Measurements from ENCODE around the gene ATP13A5. TPM values are rescaled to one million over a fixed set of nuclear protein-coding genes. Genes with fewer than 3 reads are reported as not detected.

Gene ATP13A5
- total RNA-seq, 1 donor from 2014 or later, result not detected

- TF ChIP-seq CTCF (IDR thresholded peaks at IDR 0.05; ENCODE audit: insufficient read depth, low read length, poor library complexity, severe bottlenecking), result no peak
- DNase-seq (ENCODE audit: low read depth), result no peak
- H3K27me3 ChIP-seq (ENCODE audit: control insufficient read depth, insufficient read depth, low read length), result no peaks in the 10 kb centered on the region
- peak overlapping the region; percentile 51 for H3K4me3 ChIP-seq (ENCODE audit: low read depth, low read length)
- H3K36me3 ChIP-seq (ENCODE audit: control insufficient read depth, insufficient read depth, low read length), result no peaks in the 10 kb centered on the region
These were observed 138.1 kb downstream of the ATP13A5 start for GRCh38 chr3:193240436-193240849.

- H3K36me3 ChIP-seq (ENCODE audit: control insufficient read depth, insufficient read depth, low read length), result no peaks in the 10 kb centered on the region
These were observed 141.5 kb downstream of the ATP13A5 start for GRCh38 chr3:193237030-193237429.

GRCh38 chr3:193236599-193236998 is 142.0 kb downstream of the ATP13A5 start:
- Histone ChIP-seq H3K36me3 (ENCODE audit: control insufficient read depth, insufficient read depth, low read length) (no peaks in the 10 kb centered on the region), H3K4me3 (ENCODE audit: low read depth, low read length) (no peak overlapping the region), H3K27me3 (ENCODE audit: control insufficient read depth, insufficient read depth, low read length) (no peaks in the 10 kb centered on the region)
- no peak for TF ChIP-seq CTCF (IDR thresholded peaks at IDR 0.05; ENCODE audit: insufficient read depth, low read length, poor library complexity, severe bottlenecking)
- DNase-seq (ENCODE audit: low read depth), result no peak

More at GRCh38 chr3:193237030-193237429, 141.5 kb downstream of the ATP13A5 start:
- H3K27me3 ChIP-seq (ENCODE audit: control insufficient read depth, insufficient read depth, low read length), result no peaks in the 10 kb centered on the region
- no peak for DNase-seq (ENCODE audit: low read depth)
- H3K4me3 ChIP-seq (ENCODE audit: low read depth, low read length), result no peak overlapping the region
- TF ChIP-seq CTCF (IDR thresholded peaks at IDR 0.05; ENCODE audit: insufficient read depth, low read length, poor library complexity, severe bottlenecking), result no peak

- no peak for TF ChIP-seq CTCF (IDR thresholded peaks at IDR 0.05; ENCODE audit: insufficient read depth, low read length, poor library complexity, severe bottlenecking)
- H3K36me3 ChIP-seq (ENCODE audit: control insufficient read depth, insufficient read depth, low read length), result no peaks in the 10 kb centered on the region
- H3K4me3 ChIP-seq (ENCODE audit: low read depth, low read length), result no peak overlapping the region
- no peaks in the 10 kb centered on the region for H3K27me3 ChIP-seq (ENCODE audit: control insufficient read depth, insufficient read depth, low read length)
- DNase-seq (ENCODE audit: low read depth), result no peak
These were observed 147.4 kb downstream of the ATP13A5 start for GRCh38 chr3:193231201-193231600.

- no peaks in the 10 kb centered on the region for H3K27me3 ChIP-seq (ENCODE audit: control insufficient read depth, insufficient read depth, low read length)
- no peaks in the 10 kb centered on the region for H3K36me3 ChIP-seq (ENCODE audit: control insufficient read depth, insufficient read depth, low read length)
- no peak for DNase-seq (ENCODE audit: low read depth)
- TF ChIP-seq CTCF (IDR thresholded peaks at IDR 0.05; ENCODE audit: insufficient read depth, low read length, poor library complexity, severe bottlenecking), result no peak
- no peak overlapping the region for H3K4me3 ChIP-seq (ENCODE audit: low read depth, low read length)
These were observed 147.9 kb downstream of the ATP13A5 start for GRCh38 chr3:193230610-193231009.

GRCh38 chr3:193229851-193230420 is 148.6 kb downstream of the ATP13A5 start:
- TF ChIP-seq CTCF (IDR thresholded peaks at IDR 0.05; ENCODE audit: insufficient read depth, low read length, poor library complexity, severe bottlenecking), result no peak
- Histone ChIP-seq H3K4me3 (ENCODE audit: low read depth, low read length) (no peak overlapping the region), H3K27me3 (ENCODE audit: control insufficient read depth, insufficient read depth, low read length) (no peaks in the 10 kb centered on the region), H3K36me3 (ENCODE audit: control insufficient read depth, insufficient read depth, low read length) (no peaks in the 10 kb centered on the region)
- DNase-seq (ENCODE audit: low read depth), result no peak
